ENCODE data around the gene WDR44.

GRCh38 chrX:118350221-118350620, 4.3 kb downstream of the WDR44 start:
- no peak for TF ChIP-seq SRSF1 (optimal IDR thresholded peaks at IDR 0.05; ENCODE audit: low read depth, low read length)
- no peak for TF ChIP-seq JUN (CRISPR knock-in tag; IDR thresholded peaks at IDR 0.05)
- no peak for TF ChIP-seq EP300 (IDR thresholded peaks at IDR 0.05; ENCODE audit: low read depth in 2 of 2, low read length in 2 of 2)
- no peak for TF ChIP-seq EP300 (CRISPR knock-in tag; IDR thresholded peaks at IDR 0.05; ENCODE audit: borderline replicate concordance)
- TF ChIP-seq ZSCAN25 (CRISPR knock-in tag; IDR thresholded peaks at IDR 0.05) = no peak
- TF ChIP-seq ZFP82 (CRISPR knock-in tag; IDR thresholded peaks at IDR 0.05; ENCODE audit: borderline replicate concordance) = no peak
- TF ChIP-seq MXI1 (IDR thresholded peaks at IDR 0.05; ENCODE audit: borderline replicate concordance, low read depth, low read length) = no peak
- TF ChIP-seq PHF20 (CRISPR knock-in tag; IDR thresholded peaks at IDR 0.05) = no peak

All from HepG2 (cell line).